ENCODE results near the gene MTPN.

- TF ChIP-seq POLR2A (IDR thresholded peaks at IDR 0.05) (no peak), CTCF (IDR thresholded peaks at IDR 0.05) (no peak), EP300 (IDR thresholded peaks at IDR 0.05) (no peak)
Measured at GRCh38 chr7:135938563-135938962, 38.6 kb downstream of the MTPN start.
